ENCODE data around the gene EWSR1. TPM values are rescaled to one million over a fixed set of nuclear protein-coding genes. Genes with fewer than 3 reads are reported as not detected.

EWSR1 gene
- polyA plus RNA-seq, 1 donor = 276 TPM

GRCh38 chr22:29330291-29330690, 62.2 kb downstream of the EWSR1 start:
- no peaks in the 10 kb centered on the region for H3K4me1 ChIP-seq (ENCODE audit: control insufficient read depth, insufficient read depth, low read length)
- no CpG with 5 or more reads among the region's 19 CpGs for WGBS (ENCODE audit: insufficient coverage, low lambda C conversion rate)
- peaks cover 84% of the 10 kb centered on the region for H3K36me3 ChIP-seq (ENCODE audit: control insufficient read depth, insufficient read depth, low read length)
- H3K9me3 ChIP-seq (ENCODE audit: control insufficient read depth, low read depth, low read length) = no peaks in the 10 kb centered on the region
- DNase-seq = no peak
- H3K27ac ChIP-seq (ENCODE audit: low read length) = no peak overlapping the region
- H3K4me3 ChIP-seq (ENCODE audit: low read length) = no peak overlapping the region
- H3K27me3 ChIP-seq (ENCODE audit: control insufficient read depth, insufficient read depth, low read length) = no peaks in the 10 kb centered on the region

- Histone ChIP-seq H3K4me3 (ENCODE audit: low read length) (no peak overlapping the region), H3K27me3 (ENCODE audit: control insufficient read depth, insufficient read depth, low read length) (no peaks in the 10 kb centered on the region), H3K36me3 (ENCODE audit: control insufficient read depth, insufficient read depth, low read length) (peaks cover 88% of the 10 kb centered on the region), H3K9me3 (ENCODE audit: control insufficient read depth, low read depth, low read length) (no peaks in the 10 kb centered on the region), H3K27ac (ENCODE audit: low read length) (no peak overlapping the region), H3K4me1 (ENCODE audit: control insufficient read depth, insufficient read depth, low read length) (no peaks in the 10 kb centered on the region)
- no peak for DNase-seq
- WGBS (ENCODE audit: insufficient coverage, low lambda C conversion rate) = no CpG with 5 or more reads among the region's 9 CpGs
These were observed 62.7 kb downstream of the EWSR1 start for GRCh38 chr22:29330753-29331152.

- H3K4me1 ChIP-seq (ENCODE audit: control insufficient read depth, insufficient read depth, low read length) = no peaks in the 10 kb centered on the region
- H3K27ac ChIP-seq (ENCODE audit: low read length) = no peak overlapping the region
- WGBS (ENCODE audit: insufficient coverage, low lambda C conversion rate) = no CpG with 5 or more reads among the region's 8 CpGs
- H3K27me3 ChIP-seq (ENCODE audit: control insufficient read depth, insufficient read depth, low read length) = no peaks in the 10 kb centered on the region
- peaks cover 89% of the 10 kb centered on the region for H3K36me3 ChIP-seq (ENCODE audit: control insufficient read depth, insufficient read depth, low read length)
- no peaks in the 10 kb centered on the region for H3K9me3 ChIP-seq (ENCODE audit: control insufficient read depth, low read depth, low read length)
- DNase-seq = no peak
- H3K4me3 ChIP-seq (ENCODE audit: low read length) = no peak overlapping the region
These were observed 63.1 kb downstream of the EWSR1 start for GRCh38 chr22:29331213-29331612.

- Histone ChIP-seq H3K27me3 (ENCODE audit: control insufficient read depth, insufficient read depth, low read length) (no peaks in the 10 kb centered on the region), H3K4me3 (ENCODE audit: low read length) (no peak overlapping the region), H3K36me3 (ENCODE audit: control insufficient read depth, insufficient read depth, low read length) (peaks cover 87% of the 10 kb centered on the region), H3K27ac (ENCODE audit: low read length) (no peak overlapping the region), H3K9me3 (ENCODE audit: control insufficient read depth, low read depth, low read length) (no peaks in the 10 kb centered on the region), H3K4me1 (ENCODE audit: control insufficient read depth, insufficient read depth, low read length) (no peaks in the 10 kb centered on the region)
- DNase-seq = no peak
- no CpG with 5 or more reads among the region's 14 CpGs for whole genome bisulfite sequencing (ENCODE audit: insufficient coverage, low lambda C conversion rate)
These were observed 63.7 kb downstream of the EWSR1 start for GRCh38 chr22:29331658-29332300.

GRCh38 chr22:29332886-29333496, 64.9 kb downstream of the EWSR1 start:
- DNase-seq = no peak
- no peak overlapping the region for H3K27ac ChIP-seq (ENCODE audit: low read length)
- H3K9me3 ChIP-seq (ENCODE audit: control insufficient read depth, low read depth, low read length) = no peaks in the 10 kb centered on the region
- no CpG with 5 or more reads among the region's 8 CpGs for WGBS (ENCODE audit: insufficient coverage, low lambda C conversion rate)
- no peak overlapping the region for H3K4me3 ChIP-seq (ENCODE audit: low read length)
- peaks cover 91% of the 10 kb centered on the region for H3K36me3 ChIP-seq (ENCODE audit: control insufficient read depth, insufficient read depth, low read length)
- H3K27me3 ChIP-seq (ENCODE audit: control insufficient read depth, insufficient read depth, low read length) = no peaks in the 10 kb centered on the region
- H3K4me1 ChIP-seq (ENCODE audit: control insufficient read depth, insufficient read depth, low read length) = no peaks in the 10 kb centered on the region

- Histone ChIP-seq H3K9me3 (ENCODE audit: control insufficient read depth, low read depth, low read length) (no peaks in the 10 kb centered on the region), H3K27ac (ENCODE audit: low read length) (no peak overlapping the region), H3K27me3 (ENCODE audit: control insufficient read depth, insufficient read depth, low read length) (no peaks in the 10 kb centered on the region), H3K4me1 (ENCODE audit: control insufficient read depth, insufficient read depth, low read length) (no peaks in the 10 kb centered on the region), H3K36me3 (ENCODE audit: control insufficient read depth, insufficient read depth, low read length) (peaks cover 92% of the 10 kb centered on the region), H3K4me3 (ENCODE audit: low read length) (no peak overlapping the region)
- DNase-seq = no peak
- WGBS (ENCODE audit: insufficient coverage, low lambda C conversion rate) = no CpG with 5 or more reads among the region's 7 CpGs
These were observed 66.1 kb downstream of the EWSR1 start for GRCh38 chr22:29334148-29334547.

GRCh38 chr22:29334696-29335344, 66.8 kb downstream of the EWSR1 start:
- Histone ChIP-seq H3K27me3 (ENCODE audit: control insufficient read depth, insufficient read depth, low read length) (no peaks in the 10 kb centered on the region), H3K36me3 (ENCODE audit: control insufficient read depth, insufficient read depth, low read length) (peaks cover 92% of the 10 kb centered on the region), H3K4me1 (ENCODE audit: control insufficient read depth, insufficient read depth, low read length) (no peaks in the 10 kb centered on the region), H3K27ac (ENCODE audit: low read length) (no peak overlapping the region), H3K9me3 (ENCODE audit: control insufficient read depth, low read depth, low read length) (no peaks in the 10 kb centered on the region), H3K4me3 (ENCODE audit: low read length) (no peak overlapping the region)
- no peak for DNase-seq
- no CpG with 5 or more reads among the region's 12 CpGs for WGBS (ENCODE audit: insufficient coverage, low lambda C conversion rate)

GRCh38 chr22:29335656-29336055, 67.6 kb downstream of the EWSR1 start:
- Histone ChIP-seq H3K4me3 (ENCODE audit: low read length) (no peak overlapping the region), H3K4me1 (ENCODE audit: control insufficient read depth, insufficient read depth, low read length) (no peaks in the 10 kb centered on the region), H3K27me3 (ENCODE audit: control insufficient read depth, insufficient read depth, low read length) (no peaks in the 10 kb centered on the region), H3K27ac (ENCODE audit: low read length) (no peak overlapping the region), H3K36me3 (ENCODE audit: control insufficient read depth, insufficient read depth, low read length) (peaks cover 92% of the 10 kb centered on the region), H3K9me3 (ENCODE audit: control insufficient read depth, low read depth, low read length) (no peaks in the 10 kb centered on the region)
- DNase-seq = no peak
- no CpG with 5 or more reads among the region's 11 CpGs for WGBS (ENCODE audit: insufficient coverage, low lambda C conversion rate)

- Histone ChIP-seq H3K4me3 (ENCODE audit: low read length) (no peak overlapping the region), H3K27ac (ENCODE audit: low read length) (no peak overlapping the region), H3K27me3 (ENCODE audit: control insufficient read depth, insufficient read depth, low read length) (no peaks in the 10 kb centered on the region), H3K36me3 (ENCODE audit: control insufficient read depth, insufficient read depth, low read length) (peaks cover 94% of the 10 kb centered on the region), H3K9me3 (ENCODE audit: control insufficient read depth, low read depth, low read length) (no peaks in the 10 kb centered on the region), H3K4me1 (ENCODE audit: control insufficient read depth, insufficient read depth, low read length) (no peaks in the 10 kb centered on the region)
- WGBS (ENCODE audit: insufficient coverage, low lambda C conversion rate) = no CpG with 5 or more reads among the region's 14 CpGs
- no peak for DNase-seq
These were observed 68.9 kb downstream of the EWSR1 start for GRCh38 chr22:29336751-29337490.

GRCh38 chr22:29337631-29338284, 69.7 kb downstream of the EWSR1 start:
- H3K27ac ChIP-seq (ENCODE audit: low read length) = no peak overlapping the region
- no peaks in the 10 kb centered on the region for H3K27me3 ChIP-seq (ENCODE audit: control insufficient read depth, insufficient read depth, low read length)
- no peak overlapping the region for H3K4me3 ChIP-seq (ENCODE audit: low read length)
- peaks cover 94% of the 10 kb centered on the region for H3K36me3 ChIP-seq (ENCODE audit: control insufficient read depth, insufficient read depth, low read length)
- no peak for DNase-seq
- H3K4me1 ChIP-seq (ENCODE audit: control insufficient read depth, insufficient read depth, low read length) = no peaks in the 10 kb centered on the region
- WGBS (ENCODE audit: insufficient coverage, low lambda C conversion rate) = 100% methylated on average over 1 of the region's 12 CpGs
- no peaks in the 10 kb centered on the region for H3K9me3 ChIP-seq (ENCODE audit: control insufficient read depth, low read depth, low read length)
